ENCODE data around the gene TFB1M. TPM values are rescaled to one million over a fixed set of nuclear protein-coding genes. Genes with fewer than 3 reads are reported as not detected.
"Not testable (repeated sequence)": the region's sequence is repeated elsewhere in the genome, so short reads cannot be mapped to it uniquely, and the experiment has no call there.

Gene TFB1M
- total RNA-seq, 4 donors from 2014 or later = 6.7 to 20.3 (median 14.9) TPM

GRCh38 chr6:155237613-155238012 lies 76.7 kb downstream of the TFB1M start:
- Histone ChIP-seq H3K4me1 (no peaks in the 10 kb centered on the region), H3K27me3 (no peaks in the 10 kb centered on the region), H3K9me3 (no peaks in the 10 kb centered on the region), H3K4me3 (no peak overlapping the region), H3K27ac (no peak overlapping the region), H3K36me3 (no peaks in the 10 kb centered on the region)
- no peak for TF ChIP-seq POLR2AphosphoS5 (IDR thresholded peaks at IDR 0.05)
- no peak for TF ChIP-seq EP300 (IDR thresholded peaks at IDR 0.05)
- no peak for TF ChIP-seq POLR2A (IDR thresholded peaks at IDR 0.05)
- no peak for TF ChIP-seq CTCF (IDR thresholded peaks at IDR 0.05)
- WGBS = 100% methylated on average over 1 of the region's 1 CpG
- DNase-seq (ENCODE audit: low spot score in 2 of 2) = no peak

- H3K4me3 ChIP-seq = no peak overlapping the region
- H3K9me3 ChIP-seq = no peaks in the 10 kb centered on the region
- no peak for TF ChIP-seq POLR2AphosphoS5 (IDR thresholded peaks at IDR 0.05)
- no peak for TF ChIP-seq EP300 (IDR thresholded peaks at IDR 0.05)
- TF ChIP-seq CTCF (IDR thresholded peaks at IDR 0.05) = no peak
- TF ChIP-seq POLR2A (IDR thresholded peaks at IDR 0.05) = no peak
- no peak for DNase-seq (ENCODE audit: low spot score in 2 of 2)
- H3K36me3 ChIP-seq = no peaks in the 10 kb centered on the region
- 72% methylated on average over 5 of the region's 5 CpGs for WGBS
- H3K27ac ChIP-seq = no peak overlapping the region
- no peaks in the 10 kb centered on the region for H3K27me3 ChIP-seq
- no peaks in the 10 kb centered on the region for H3K4me1 ChIP-seq
Observed at GRCh38 chr6:155235087-155235486, 79.2 kb downstream of the TFB1M start.

- 85% methylated on average over 4 of the region's 4 CpGs for WGBS
Observed at GRCh38 chr6:155234687-155235086, 79.6 kb downstream of the TFB1M start.

DNA sequence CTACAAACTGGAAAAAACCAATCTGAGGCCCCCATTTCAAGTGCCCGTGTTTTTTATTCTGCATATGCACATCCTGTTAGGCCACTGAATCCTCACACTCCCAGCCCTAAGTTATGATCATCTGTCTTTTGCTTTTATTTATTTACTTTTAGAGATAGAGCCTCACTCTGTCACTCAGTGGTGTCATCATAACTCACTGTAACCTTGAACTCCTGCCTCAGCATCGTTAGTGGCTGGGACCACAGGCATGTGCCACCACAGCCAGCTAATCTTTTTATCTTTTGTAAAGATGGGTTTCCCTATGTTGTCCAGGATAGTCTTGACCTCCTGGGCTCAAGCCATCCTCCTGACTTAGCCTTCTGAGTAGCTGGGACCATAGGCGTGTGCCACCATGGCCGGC lies 80.1 kb downstream of the TFB1M start:
- Histone ChIP-seq H3K9me3 (no peaks in the 10 kb centered on the region), H3K4me1 (no peaks in the 10 kb centered on the region), H3K27ac (no peak overlapping the region), H3K27me3 (no peaks in the 10 kb centered on the region), H3K36me3 (no peaks in the 10 kb centered on the region), H3K4me3 (no peak overlapping the region)
- TF ChIP-seq POLR2AphosphoS5 (IDR thresholded peaks at IDR 0.05) (no peak), POLR2A (IDR thresholded peaks at IDR 0.05) (no peak), EP300 (IDR thresholded peaks at IDR 0.05) (no peak), CTCF (IDR thresholded peaks at IDR 0.05) (no peak)
- DNase-seq (ENCODE audit: low spot score in 2 of 2) = no peak
- WGBS = 95% methylated on average over 4 of the region's 4 CpGs

More at GRCh38 chr6:155234687-155235086, 79.6 kb downstream of the TFB1M start:
- H3K4me1 ChIP-seq = no peaks in the 10 kb centered on the region
- TF ChIP-seq POLR2AphosphoS5 (IDR thresholded peaks at IDR 0.05) = no peak
- no peak for TF ChIP-seq EP300 (IDR thresholded peaks at IDR 0.05)
- TF ChIP-seq CTCF (IDR thresholded peaks at IDR 0.05) = no peak
- no peak for TF ChIP-seq POLR2A (IDR thresholded peaks at IDR 0.05)
- no peak overlapping the region for H3K4me3 ChIP-seq
- no peak for DNase-seq (ENCODE audit: low spot score in 2 of 2)
- H3K27ac ChIP-seq = no peak overlapping the region
- no peaks in the 10 kb centered on the region for H3K27me3 ChIP-seq
- H3K9me3 ChIP-seq = no peaks in the 10 kb centered on the region
- H3K36me3 ChIP-seq = no peaks in the 10 kb centered on the region

DNA sequence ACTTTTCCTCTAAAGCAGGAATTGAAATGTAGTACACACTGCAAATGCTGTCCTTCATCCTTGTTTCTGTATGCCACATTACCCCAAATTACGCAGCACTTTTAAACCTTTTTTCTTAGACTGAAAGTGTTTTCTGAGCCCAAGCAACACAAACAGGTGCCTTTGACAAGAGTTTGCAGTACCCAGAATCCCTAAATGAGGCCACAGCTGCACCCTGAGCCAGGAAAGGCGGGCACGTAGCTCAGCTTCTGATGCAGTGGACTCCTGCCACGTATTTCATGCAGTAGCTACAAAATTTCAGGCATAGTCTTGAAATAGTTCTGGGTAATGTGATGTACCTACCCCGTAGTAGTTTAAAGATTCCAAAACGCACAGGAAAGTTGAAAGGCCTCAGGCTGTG lies 81.4 kb downstream of the TFB1M start:
- DNase-seq (ENCODE audit: low spot score in 2 of 2) = no peak
- H3K9me3 ChIP-seq = no peaks in the 10 kb centered on the region
- H3K36me3 ChIP-seq = no peaks in the 10 kb centered on the region
- no peak overlapping the region for H3K4me3 ChIP-seq
- H3K27me3 ChIP-seq = no peaks in the 10 kb centered on the region
- 85% methylated on average over 6 of the region's 6 CpGs for WGBS
- peaks cover 9% of the 10 kb centered on the region for H3K4me1 ChIP-seq
- H3K27ac ChIP-seq = no peak overlapping the region
- TF ChIP-seq POLR2A (IDR thresholded peaks at IDR 0.05) = no peak
- TF ChIP-seq EP300 (IDR thresholded peaks at IDR 0.05) = no peak
- TF ChIP-seq CTCF (IDR thresholded peaks at IDR 0.05) = no peak
- no peak for TF ChIP-seq POLR2AphosphoS5 (IDR thresholded peaks at IDR 0.05)

- H3K27ac ChIP-seq; H3K4me3 ChIP-seq; H3K36me3 ChIP-seq; H3K27me3 ChIP-seq; DNase-seq (ENCODE audit: low spot score in 2 of 2); H3K9me3 ChIP-seq: not testable (repeated sequence)
- peaks cover 12% of the 10 kb centered on the region for H3K4me1 ChIP-seq
- WGBS = 74% methylated on average over 4 of the region's 4 CpGs
Observed at GRCh38 chr6:155230975-155231374, 83.3 kb downstream of the TFB1M start.

Measured in suprapubic skin (tissue), 4 donors.